Tibial nerve (tissue), 4 donors: Measurements from ENCODE around the gene SLC8A3. TPM values are rescaled to one million over a fixed set of nuclear protein-coding genes. Genes with fewer than 3 reads are reported as not detected.

Experiments used
- DNase-seq, 2 donors: peaks; one replicate each; pipeline ENCODE4 v3.0.0-alpha.2; 2019; ENCODE audit warnings: low spot score in 2 of 2
- H3K27ac ChIP-seq, 4 donors: fragments of 200-600 bp; sonication (generic) in 3 of 4; one replicate each; pipeline ENCODE4 v1.5.1; 2017 to 2019; ENCODE audit warnings: mild to moderate bottlenecking in 1 of 4
- H3K27me3 ChIP-seq, 2 donors: fragments of 200-600 bp; sonication (generic) in 1 of 2; one replicate each; pipeline versions ENCODE4 v1.5.1 to v1.6.0; 2017 to 2019
- H3K36me3 ChIP-seq, 3 donors: fragments of 200-600 bp; sonication (generic); one replicate each; pipeline ENCODE4 v1.5.1; 2018 to 2019
- H3K4me1 ChIP-seq, 4 donors: fragments of 200-600 bp; sonication (generic) in 3 of 4; one replicate each; pipeline ENCODE4 v1.5.1; 2017 to 2019
- H3K4me3 ChIP-seq, 4 donors: fragments of 200-600 bp; sonication (generic) in 3 of 4; one replicate each; pipeline ENCODE4 v1.5.1; 2017 to 2019; ENCODE audit warnings: mild to moderate bottlenecking in 1 of 4, moderate library complexity in 1 of 4
- H3K9me3 ChIP-seq, 4 donors: fragments of 200-600 bp; sonication (generic) in 3 of 4; one replicate each; pipeline ENCODE4 v1.5.1; 2017 to 2019
- CTCF ChIP-seq, 5 experiments: fragments of 200-600 bp in 3 of 5; fragments of 450-650 bp in 2 of 5; sonication (generic) in 3 of 5; IDR thresholded peaks; one replicate each; pipeline ENCODE4 v1.5.1; 2016 to 2019; ENCODE audit warnings: antibody characterized with exemption in 5 of 5, mild to moderate bottlenecking in 3 of 5, moderate library complexity in 2 of 5
- EP300 ChIP-seq, 2 donors: sonication (generic); formaldehyde crosslinking; IDR thresholded peaks; one replicate each; pipeline ENCODE4 v1.6.1; 2017; ENCODE audit warnings: antibody characterized with exemption in 2 of 2, mild to moderate bottlenecking in 1 of 2
- POLR2A ChIP-seq, 2 donors: fragments of 450-650 bp; IDR thresholded peaks; one replicate each; pipeline ENCODE4 v1.6.1; 2017; ENCODE audit warnings: antibody characterized with exemption in 2 of 2, mild to moderate bottlenecking in 2 of 2, moderate library complexity in 2 of 2
- WGBS, 2 donors: methylation state at CpG; one replicate each; pipeline ENCODE4 v1.1.5; 2018; 5-methylcytosine and 5-hydroxymethylcytosine counted together
- total RNA-seq, 4 donors: library from RNA; depleted of rRNA; stranded (reverse); fragments of >200 nt; gene quantifications; one replicate each; pipeline ENCODE4 v1.1.0, GENCODE V29; 2016

The SLC8A3 gene
- total RNA-seq, 4 donors from 2014 or later, result 0.20 to 1.0 (median 0.22) TPM; not detected in 1

GRCh38 chr14:70100071-70100470 is 88.7 kb downstream of the SLC8A3 start:
- H3K27ac ChIP-seq, result no peak overlapping the region
- H3K9me3 ChIP-seq, result no peaks in the 10 kb centered on the region
- peaks cover 0 to 6% of the 10 kb centered on the region in 2 donors for H3K27me3 ChIP-seq
- H3K36me3 ChIP-seq, result no peaks in the 10 kb centered on the region
- TF ChIP-seq POLR2A (IDR thresholded peaks at IDR 0.05), result no peak
- no peak for TF ChIP-seq EP300 (IDR thresholded peaks at IDR 0.05)
- no peak for TF ChIP-seq CTCF (IDR thresholded peaks at IDR 0.05)
- no peak for DNase-seq
- H3K4me3 ChIP-seq, result no peak overlapping the region
- no peaks in the 10 kb centered on the region for H3K4me1 ChIP-seq
- WGBS, 2 donors, result 69 to 75% methylated on average over 3 of the region's 3 CpGs

GRCh38 chr14:70098250-70098809 is 90.4 kb downstream of the SLC8A3 start:
- peaks cover 0 to 6% of the 10 kb centered on the region in 2 donors for H3K27me3 ChIP-seq
- 30 to 39% methylated on average over 6 of the region's 6 CpGs for WGBS, 2 donors
- no peak for DNase-seq
- no peak overlapping the region for H3K27ac ChIP-seq
- H3K4me3 ChIP-seq, result no peak overlapping the region
- H3K4me1 ChIP-seq, result no peaks in the 10 kb centered on the region
- no peaks in the 10 kb centered on the region for H3K9me3 ChIP-seq
- H3K36me3 ChIP-seq, result no peaks in the 10 kb centered on the region
- TF ChIP-seq EP300 (IDR thresholded peaks at IDR 0.05), result no peak

GRCh38 chr14:70097576-70098249 is 91.0 kb downstream of the SLC8A3 start:
- DNase-seq, result no peak
- no peaks in the 10 kb centered on the region for H3K36me3 ChIP-seq
- no peaks in the 10 kb centered on the region for H3K4me1 ChIP-seq
- WGBS, 2 donors, result 48 to 69% methylated on average over 1 of the region's 1 CpG
- peaks cover 0 to 6% of the 10 kb centered on the region in 2 donors for H3K27me3 ChIP-seq
- H3K4me3 ChIP-seq, result no peak overlapping the region
- TF ChIP-seq CTCF (IDR thresholded peaks at IDR 0.05) (no peak), EP300 (IDR thresholded peaks at IDR 0.05) (no peak)
- no peaks in the 10 kb centered on the region for H3K9me3 ChIP-seq
- no peak overlapping the region for H3K27ac ChIP-seq

- H3K27ac ChIP-seq, result no peak overlapping the region
- H3K4me3 ChIP-seq, result no peak overlapping the region
- no peaks in the 10 kb centered on the region for H3K9me3 ChIP-seq
- H3K36me3 ChIP-seq, result no peaks in the 10 kb centered on the region
- no peak for TF ChIP-seq EP300 (IDR thresholded peaks at IDR 0.05)
- no peak for TF ChIP-seq CTCF (IDR thresholded peaks at IDR 0.05)
- no peak for TF ChIP-seq POLR2A (IDR thresholded peaks at IDR 0.05)
- H3K4me1 ChIP-seq, result no peaks in the 10 kb centered on the region
- H3K27me3 ChIP-seq, result peaks cover 0 to 6% of the 10 kb centered on the region in 2 donors
- WGBS, 2 donors, result 25 to 27% methylated on average over 4 of the region's 4 CpGs
- no peak for DNase-seq
These were observed 91.9 kb downstream of the SLC8A3 start for GRCh38 chr14:70096866-70097265.

- Histone ChIP-seq H3K4me1 (no peaks in the 10 kb centered on the region), H3K36me3 (no peaks in the 10 kb centered on the region), H3K27ac (no peak overlapping the region), H3K27me3 (no peaks in the 10 kb centered on the region), H3K4me3 (no peak overlapping the region), H3K9me3 (no peaks in the 10 kb centered on the region)
- no peak for DNase-seq
- TF ChIP-seq EP300 (IDR thresholded peaks at IDR 0.05) (no peak), POLR2A (IDR thresholded peaks at IDR 0.05) (no peak), CTCF (IDR thresholded peaks at IDR 0.05) (no peak)
- WGBS, 2 donors, result 82 to 88% methylated on average over 1 of the region's 1 CpG
These were observed 94.1 kb downstream of the SLC8A3 start for GRCh38 chr14:70094631-70095030.
